Superior temporal gyrus (tissue), 1 donor: ENCODE data around the gene HDGFL2.
A peak's percentile ranks its signal among the peaks of the same experiment; 100 is the strongest.
"Not testable (repeated sequence)": the region's sequence is repeated elsewhere in the genome, so short reads cannot be mapped to it uniquely, and the experiment has no call there.

Source experiments
- DNase-seq: peaks from one replicate; pipeline ENCODE4 v3.0.0-alpha.2; 2016; ENCODE audit errors: extremely low spot score

HDGFL2 gene

GRCh38 chr19:4531562-4532165 is 59.6 kb downstream of the HDGFL2 start:
- no peak for DNase-seq

GRCh38 chr19:4533334-4533733 is 61.2 kb downstream of the HDGFL2 start:
- no peak for DNase-seq

GRCh38 chr19:4533835-4534424 is 61.8 kb downstream of the HDGFL2 start:
- no peak for DNase-seq

- peak; percentile 51 for DNase-seq
Observed at GRCh38 chr19:4534836-4535658, 63.0 kb downstream of the HDGFL2 start, which contains the start of gene PLIN5. Gene PLIN5, minus strand, starts transcription at chr19:4535224. Its CDS starts 1,150 bp downstream, at chr19:4534074.

- DNase-seq = no peak
Observed at GRCh38 chr19:4536798-4537197, 64.7 kb downstream of the HDGFL2 start.

GRCh38 chr19:4537953-4538600 is 66.0 kb downstream of the HDGFL2 start:
- DNase-seq = no peak

GRCh38 chr19:4538601-4538954 is 66.5 kb downstream of the HDGFL2 start:
- no peak for DNase-seq

GRCh38 chr19:4539169-4539692 is 67.1 kb downstream of the HDGFL2 start:
- no peak for DNase-seq

- DNase-seq = no peak
Observed at GRCh38 chr19:4539693-4540581, 67.8 kb downstream of the HDGFL2 start, which contains the start of gene LRG1. Gene LRG1, minus strand, starts transcription at chr19:4540036. Its CDS starts 23 bp downstream, at chr19:4540013.

GRCh38 chr19:4541114-4541805 is 69.2 kb downstream of the HDGFL2 start:
- DNase-seq = no peak

- DNase-seq = not testable (repeated sequence)
Observed at GRCh38 chr19:4541806-4542145, 69.7 kb downstream of the HDGFL2 start.

GRCh38 chr19:4542896-4543841 is 71.1 kb downstream of the HDGFL2 start:
- no peak for DNase-seq

GRCh38 chr19:4543842-4544647 is 71.9 kb downstream of the HDGFL2 start:
- no peak for DNase-seq

GRCh38 chr19:4547303-4548237 is 75.5 kb downstream of the HDGFL2 start:
- no peak for DNase-seq

- DNase-seq = no peak
Observed at GRCh38 chr19:4548238-4548584, 76.1 kb downstream of the HDGFL2 start.

- no peak for DNase-seq
Observed at GRCh38 chr19:4550018-4550417, 77.9 kb downstream of the HDGFL2 start.

- DNase-seq = no peak
Observed at GRCh38 chr19:4550479-4551050, 78.5 kb downstream of the HDGFL2 start.
